SK-N-MC (cell line): ENCODE data around the gene ANKRD44.

Source experiments
- DNase-seq: peaks from one replicate; pipeline ENCODE4 v3.0.0-alpha.2; 2011; ENCODE audit warnings: low read depth, low spot score
- H3K27ac ChIP-seq: fragments of 200-600 bp; sonication (generic); 2 replicates; pipeline ENCODE4 v1.5.1; 2016; ENCODE audit warnings: mixed run types
- H3K36me3 ChIP-seq: fragments of 200-600 bp; sonication (generic); 2 replicates; pipeline ENCODE4 v1.6.1; 2017; ENCODE audit warnings: antibody characterized with exemption, low read length, mixed read lengths; ENCODE audit not compliant: insufficient read depth
- H3K4me3 ChIP-seq: fragments of 200-600 bp; sonication (generic); 2 replicates; pipeline ENCODE4 v1.5.1; 2016
- H3K9ac ChIP-seq: fragments of 200-600 bp; sonication (generic); 2 replicates; pipeline ENCODE4 v1.8.0; 2017; ENCODE audit warnings: mixed run types, mixed read lengths; ENCODE audit not compliant: insufficient read length
- H3K9me3 ChIP-seq: fragments of 200-600 bp; sonication (generic); 2 replicates; pipeline ENCODE4 v1.6.1; 2017; ENCODE audit warnings: low read depth, mild to moderate bottlenecking, antibody characterized with exemption, low read length, moderate library complexity, mixed read lengths
- EZH2 ChIP-seq: fragments of 200-600 bp; sonication (generic); IDR thresholded peaks from one replicate; pipeline ENCODE4 v1.6.1; 2017; ENCODE audit warnings: antibody characterized with exemption
- FOXP2 ChIP-seq: optimal IDR thresholded peaks from 2 replicates; pipeline ENCODE3; 2011; ENCODE audit warnings: mild to moderate bottlenecking, moderate library complexity; ENCODE audit not compliant: insufficient read depth; ENCODE audit errors: extremely low read length, control extremely low read depth
- POLR2AphosphoS5 ChIP-seq: IDR thresholded peaks from 2 replicates; pipeline ENCODE4 v1.6.1; 2012; ENCODE audit warnings: mild to moderate bottlenecking, low read depth, low read length, borderline replicate concordance

Gene ANKRD44

GRCh38 chr2:197237291-197238042, 73.1 kb downstream of the ANKRD44 start:
- H3K36me3 ChIP-seq = no peaks in the 10 kb centered on the region
- no peak overlapping the region for H3K4me3 ChIP-seq
- DNase-seq = no peak
- no peak for TF ChIP-seq FOXP2
- no peak for TF ChIP-seq EZH2
- no peak for TF ChIP-seq POLR2AphosphoS5
- H3K9me3 ChIP-seq = no peaks in the 10 kb centered on the region
- no peak overlapping the region for H3K27ac ChIP-seq
- H3K9ac ChIP-seq = no peak overlapping the region

- H3K4me3 ChIP-seq = no peak overlapping the region
- H3K9ac ChIP-seq = no peak overlapping the region
- no peaks in the 10 kb centered on the region for H3K36me3 ChIP-seq
- H3K9me3 ChIP-seq = no peaks in the 10 kb centered on the region
- H3K27ac ChIP-seq = no peak overlapping the region
- no peak for DNase-seq
- no peak for TF ChIP-seq FOXP2
- no peak for TF ChIP-seq POLR2AphosphoS5
- TF ChIP-seq EZH2 = no peak
These were observed 73.8 kb downstream of the ANKRD44 start for GRCh38 chr2:197236816-197237215.

DNA sequence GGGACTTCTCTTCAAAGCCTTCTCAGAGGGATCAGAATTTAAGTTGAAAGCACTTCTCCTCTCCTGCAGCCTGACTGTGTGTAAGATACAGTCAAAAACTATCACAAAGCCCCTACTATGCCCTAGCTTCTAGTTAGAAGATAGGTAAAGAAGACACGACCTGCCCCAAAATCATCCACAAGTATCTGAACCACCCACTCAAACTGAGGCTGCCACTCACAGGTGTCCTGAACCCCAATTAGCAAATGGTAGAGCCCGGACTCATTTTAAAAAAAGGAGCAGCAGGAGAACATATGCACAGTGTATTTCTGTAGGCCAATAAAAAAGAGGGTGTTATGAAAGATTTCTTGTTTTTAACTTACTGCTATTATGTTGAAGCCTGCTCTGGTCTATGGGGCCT, 74.4 kb downstream of the ANKRD44 start:
- no peak overlapping the region for H3K4me3 ChIP-seq
- H3K9me3 ChIP-seq = no peaks in the 10 kb centered on the region
- no peak for DNase-seq
- no peaks in the 10 kb centered on the region for H3K36me3 ChIP-seq
- no peak overlapping the region for H3K27ac ChIP-seq
- TF ChIP-seq EZH2 (no peak), FOXP2 (no peak), POLR2AphosphoS5 (no peak)
- H3K9ac ChIP-seq = no peak overlapping the region

DNA sequence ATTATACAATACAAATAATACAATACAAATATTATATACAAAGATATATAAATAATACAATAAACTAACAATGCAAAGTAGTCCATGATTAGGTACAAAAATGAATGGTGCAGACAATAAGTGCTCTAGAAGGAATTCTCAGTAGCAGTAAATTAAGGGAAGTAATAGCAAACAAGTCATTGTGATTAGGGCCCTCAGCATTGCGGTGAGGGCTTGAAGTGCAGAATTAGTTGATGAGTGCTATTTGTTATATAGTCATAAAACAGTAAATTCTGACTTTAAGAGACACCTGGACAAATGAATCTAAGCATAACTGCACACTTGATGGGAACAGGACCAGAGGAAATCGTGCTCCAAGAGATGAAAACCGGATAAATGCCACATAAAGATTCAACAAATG, 74.9 kb downstream of the ANKRD44 start:
- Histone ChIP-seq H3K9ac (no peak overlapping the region), H3K27ac (no peak overlapping the region), H3K9me3 (no peaks in the 10 kb centered on the region), H3K36me3 (no peaks in the 10 kb centered on the region), H3K4me3 (no peak overlapping the region)
- no peak for TF ChIP-seq POLR2AphosphoS5
- TF ChIP-seq FOXP2 = no peak
- no peak for DNase-seq

DNA sequence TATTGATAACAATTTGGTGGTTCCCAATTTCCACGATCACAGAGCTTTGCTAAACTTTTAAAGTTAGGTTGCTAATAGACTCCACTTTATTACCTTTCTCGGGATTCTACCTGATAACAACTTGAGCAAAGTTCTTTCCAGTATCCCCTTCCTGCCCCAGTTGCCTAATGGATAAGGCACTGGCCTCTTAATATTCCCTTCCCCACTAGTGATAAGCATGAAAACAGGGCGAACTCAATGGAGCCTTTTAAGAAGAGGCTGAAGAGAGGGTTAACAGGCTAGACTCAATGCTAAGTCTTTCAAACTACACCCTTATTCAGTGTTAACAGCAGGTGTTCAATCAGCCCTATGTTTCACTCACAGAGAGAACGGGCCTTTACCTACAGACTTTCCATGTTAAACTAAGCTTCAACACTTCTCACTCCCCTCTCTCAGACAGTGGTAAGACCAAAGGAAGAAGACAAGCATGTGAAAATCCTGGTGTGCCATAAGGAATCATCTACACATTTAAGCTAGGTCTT, 75.8 kb downstream of the ANKRD44 start:
- Histone ChIP-seq H3K27ac (no peak overlapping the region), H3K36me3 (no peaks in the 10 kb centered on the region), H3K9ac (no peak overlapping the region), H3K9me3 (no peaks in the 10 kb centered on the region), H3K4me3 (no peak overlapping the region)
- DNase-seq = no peak
- TF ChIP-seq POLR2AphosphoS5 (no peak), EZH2 (no peak), FOXP2 (no peak)

- TF ChIP-seq POLR2AphosphoS5 (no peak), FOXP2 (no peak), EZH2 (no peak)
- H3K9ac ChIP-seq = no peak overlapping the region
- H3K27ac ChIP-seq = no peak overlapping the region
- H3K36me3 ChIP-seq = no peaks in the 10 kb centered on the region
- H3K9me3 ChIP-seq = no peaks in the 10 kb centered on the region
- no peak overlapping the region for H3K4me3 ChIP-seq
- DNase-seq = no peak
These were observed 77.1 kb downstream of the ANKRD44 start for GRCh38 chr2:197233473-197233872.

DNA sequence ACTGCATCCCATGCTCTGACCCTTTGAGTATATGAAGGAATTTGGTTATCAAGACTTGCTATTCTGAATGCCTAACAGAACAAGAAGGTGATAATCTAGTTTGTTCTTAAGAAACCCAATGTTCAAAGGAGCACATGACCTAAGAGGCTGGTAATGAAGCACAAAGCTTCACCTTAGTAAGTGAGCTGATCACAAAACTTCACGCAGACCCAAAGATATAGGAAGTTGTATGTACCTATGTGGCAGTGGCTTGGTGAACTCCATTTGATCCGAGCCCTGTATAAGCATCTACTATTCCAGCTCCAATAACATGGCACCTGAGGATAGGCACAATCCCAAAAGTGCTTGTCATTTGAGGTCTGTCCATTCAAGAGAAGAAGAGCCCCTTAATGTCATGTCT, 78.6 kb downstream of the ANKRD44 start:
- Histone ChIP-seq H3K9me3 (no peaks in the 10 kb centered on the region), H3K4me3 (no peak overlapping the region), H3K9ac (no peak overlapping the region), H3K27ac (no peak overlapping the region), H3K36me3 (no peaks in the 10 kb centered on the region)
- TF ChIP-seq POLR2AphosphoS5 = no peak
- TF ChIP-seq EZH2 = no peak
- no peak for TF ChIP-seq FOXP2
- DNase-seq = no peak

- no peak overlapping the region for H3K27ac ChIP-seq
- H3K9me3 ChIP-seq = no peaks in the 10 kb centered on the region
- no peaks in the 10 kb centered on the region for H3K36me3 ChIP-seq
- H3K9ac ChIP-seq = no peak overlapping the region
- TF ChIP-seq EZH2 = no peak
- TF ChIP-seq POLR2AphosphoS5 = no peak
- no peak for TF ChIP-seq FOXP2
- no peak overlapping the region for H3K4me3 ChIP-seq
- no peak for DNase-seq
These were observed 80.8 kb downstream of the ANKRD44 start for GRCh38 chr2:197229509-197230443.
